H1 (cell line): ENCODE data around the gene AOPEP. TPM values are rescaled to one million over a fixed set of nuclear protein-coding genes. Genes with fewer than 3 reads are reported as not detected.

Experiments used
- POU5F1 ChIP-seq: IDR thresholded peaks from 2 replicates; pipeline ENCODE4 v1.6.1; 2011; ENCODE audit warnings: low read depth, mild to moderate bottlenecking, low read length, moderate library complexity
- RNF2 ChIP-seq: fragments of 200-900, 300-1000 bp; sonication (generic); IDR thresholded peaks from 2 replicates; pipeline ENCODE4 v1.7.1; 2016; ENCODE audit warnings: borderline replicate concordance, low read depth, mild to moderate bottlenecking, antibody characterized with exemption, low read length; ENCODE audit not compliant: poor library complexity, severe bottlenecking; ENCODE audit errors: missing control alignments
- SIRT6 ChIP-seq: IDR thresholded peaks from one replicate; pipeline ENCODE4 v1.7.1; 2012; ENCODE audit warnings: low read length, inconsistent platforms
- SP4 ChIP-seq: IDR thresholded peaks from 2 replicates; pipeline ENCODE4 v1.6.1; 2012; ENCODE audit warnings: low read length, inconsistent platforms
- TAF7 ChIP-seq: optimal IDR thresholded peaks from 2 replicates; pipeline ENCODE3; 2011; ENCODE audit warnings: low read depth, mild to moderate bottlenecking, inconsistent platforms, low read length, moderate library complexity, borderline replicate concordance
- polyA plus RNA-seq, 7 experiments: library from polyadenylated mRNA; depleted of rRNA in 3 of 7; stranded (reverse) in 5 of 7; unstranded in 2 of 7; fragments of >200 nt in 5 of 7; fragments of 200-250 nt in 2 of 7; gene quantifications; 1 replicate in 5 of 7; 2 replicates in 1 of 7; 4 replicates in 1 of 7; pipeline versions ENCODE4 v1.2.1 to v1.2.3, GENCODE V29; 2011 to 2013; ENCODE audit warnings: missing spikeins in 2 of 7, mixed read lengths in 2 of 7
- total RNA-seq: library from RNA; stranded (reverse); fragmentation: NEBNext Ultra II Directional; extraction: Animal tissue kit (Norgen Biotek cat#: 25700); gene quantifications from 2 replicates; pipeline ENCODE4 v1.2.1, GENCODE V29; 2021

AOPEP gene
- total and polyA plus RNA-seq, 2 of the 8 experiments (the other 6 are each of a cell fraction or from before 2014, with no cell fraction given): 6.1 to 14.3 TPM

DNA sequence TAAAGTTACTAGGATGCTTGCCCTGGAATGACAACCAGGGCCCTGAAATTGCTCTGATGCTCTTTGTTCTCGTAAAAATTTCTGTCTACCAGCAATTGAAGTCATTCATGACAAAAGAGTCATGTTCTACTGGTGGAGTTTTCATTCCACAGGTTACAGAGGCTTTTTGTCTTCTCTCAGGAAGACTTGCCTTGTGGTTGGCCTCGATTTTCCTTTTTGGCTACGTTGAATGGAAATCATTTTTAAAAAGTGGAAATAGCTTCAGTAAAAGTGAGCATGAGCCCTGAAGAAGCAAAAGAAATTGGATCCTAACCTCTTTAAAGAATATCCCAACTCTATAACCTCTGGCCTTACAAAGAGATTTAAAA is 255.2 kb downstream of the AOPEP start (continued):
- TF ChIP-seq TAF7 (no peak), SP4 (no peak), RNF2 (no peak), POU5F1 (no peak), SIRT6 (no peak)
